GM12878 (cell line): ENCODE measurements around the gene THRB. TPM values are rescaled to one million over a fixed set of nuclear protein-coding genes. Genes with fewer than 3 reads are reported as not detected.

Experiments
- ATAC-seq: fragments of 200-7000 bp; cut with Tn5 transposase; 3 replicates; pipeline ENCODE4 v1.9.1; 2020; ENCODE audit warnings: mild to moderate bottlenecking, moderate library complexity
- BruUV-seq: library from RNA; stranded (reverse); fragments of 400-500 nt; replicated peaks from 2 replicates; lab custom pipeline; 2021; lab: Mats Ljungman, UMichigan
- CTCF ChIA-PET: fragments of 300-600 bp; sonication (Branson Sonifier 250); formaldehyde crosslinking; extraction: SDS; loops from one replicate; lab custom pipeline; 2021; ENCODE audit warnings: inconsistent platforms; lab: Yijun Ruan, JAX
- POLR2A ChIA-PET: fragments of 350-600 bp; formaldehyde crosslinking; extraction: SDS; loops from one replicate; lab custom pipeline; 2021; ENCODE audit warnings: inconsistent platforms; lab: Charles Lee
- RAD21 ChIA-PET: fragments of 300-600 bp; sonication (Branson Sonifier 250); formaldehyde crosslinking; loops from one replicate; lab custom pipeline; 2023; ENCODE audit warnings: antibody characterized with exemption; ENCODE audit not compliant: unreplicated experiment; lab: Charles Lee
- SMC1A ChIA-PET: fragments of 300-600 bp; sonication (Branson Sonifier 250); formaldehyde crosslinking; loops from one replicate; lab custom pipeline; 2023; ENCODE audit not compliant: unreplicated experiment, uncharacterized antibody; lab: Charles Lee
- DNase-seq: peaks from one replicate; pipeline ENCODE4 v3.0.0-alpha.2; 2011; ENCODE audit warnings: low read depth, low spot score
- FAIRE-seq: peaks from 3 replicates; lab custom pipeline; 2011; peaks lifted over from hg19 to GRCh38; lab: Jason Lieb, UNC
- H2AFZ ChIP-seq: 2 replicates; pipeline ENCODE4 v1.6.0; 2011; ENCODE audit warnings: low read depth, low read length, control low read depth; ENCODE audit not compliant: control insufficient read depth
- H3K27ac ChIP-seq: 2 replicates; pipeline ENCODE4 v1.5.1; 2011; ENCODE audit warnings: control low read depth; ENCODE audit not compliant: control insufficient read depth, insufficient read depth
- H3K27me3 ChIP-seq, 2 experiments: replicated peaks in 1 of 2; 2 replicates each; pipeline versions ENCODE4 v1.6.0 to v1.6.1; 2011; ENCODE audit warnings: low read length in 1 of 2; ENCODE audit not compliant: control insufficient read depth in 2 of 2, insufficient read depth in 2 of 2
- H3K36me3 ChIP-seq, 2 experiments: 2 replicates each; pipeline ENCODE4 v1.5.1; 2011; ENCODE audit warnings: low read length in 1 of 2; ENCODE audit not compliant: control insufficient read depth in 2 of 2, insufficient read depth in 2 of 2
- H3K4me1 ChIP-seq: 2 replicates; pipeline ENCODE4 v1.6.1; 2011; ENCODE audit warnings: mild to moderate bottlenecking, low read length, moderate library complexity, mixed read lengths; ENCODE audit not compliant: control insufficient read depth, insufficient read depth
- H3K4me2 ChIP-seq: 2 replicates; pipeline ENCODE4 v1.6.0; 2011; ENCODE audit warnings: control low read depth; ENCODE audit not compliant: control insufficient read depth, insufficient read depth
- H3K4me3 ChIP-seq: fragments of 200-600 bp; sonication (generic); 2 replicates; pipeline ENCODE4 v1.5.1; 2016
- H3K79me2 ChIP-seq: 2 replicates; pipeline ENCODE4 v1.6.0; 2011; ENCODE audit warnings: low read length; ENCODE audit not compliant: control insufficient read depth, insufficient read depth
- H3K9ac ChIP-seq: 2 replicates; pipeline ENCODE4 v1.8.0; 2011; ENCODE audit warnings: low read length, control low read depth, mixed read lengths; ENCODE audit not compliant: control insufficient read depth, insufficient read depth
- H3K9me3 ChIP-seq: replicated peaks from 3 replicates; pipeline ENCODE4 v1.5.1; 2011; ENCODE audit warnings: mild to moderate bottlenecking, low read length; ENCODE audit not compliant: control insufficient read depth, insufficient read depth
- H4K20me1 ChIP-seq: 2 replicates; pipeline ENCODE4 v1.6.0; 2011; ENCODE audit not compliant: control insufficient read depth, insufficient read depth
- ATF2 ChIP-seq: IDR thresholded peaks from 2 replicates; pipeline ENCODE4 v1.6.1; 2012; ENCODE audit warnings: low read length, inconsistent platforms
- CHD1 ChIP-seq: IDR thresholded peaks from 2 replicates; pipeline ENCODE4 v1.6.1; 2012; ENCODE audit warnings: low read depth, low read length, improper control_type of control experiment
- EGR1 ChIP-seq, 2 experiments: IDR thresholded peaks; 1 replicate in 1 of 2; 2 replicates in 1 of 2; pipeline ENCODE4 v1.6.1; 2011 to 2012; ENCODE audit warnings: low read depth in 2 of 2, low read length in 2 of 2, borderline replicate concordance in 1 of 2, mild to moderate bottlenecking in 1 of 2, moderate library complexity in 1 of 2
- EZH2 ChIP-seq: IDR thresholded peaks from 2 replicates; pipeline ENCODE4 v1.6.1; 2012; ENCODE audit warnings: low read depth, mild to moderate bottlenecking, control low read depth, inconsistent platforms, low read length, borderline replicate concordance; ENCODE audit not compliant: control insufficient read depth
- FOS ChIP-seq: IDR thresholded peaks from 3 replicates; pipeline ENCODE4 v1.6.1; 2011; ENCODE audit warnings: borderline replicate concordance; ENCODE audit not compliant: insufficient read length; ENCODE audit errors: extremely low read depth
- NBN ChIP-seq: fragments of 450-650 bp; IDR thresholded peaks from 2 replicates; pipeline ENCODE4 v1.6.1; 2016
- NFYB ChIP-seq: IDR thresholded peaks from 2 replicates; pipeline ENCODE4 v1.6.1; 2011; ENCODE audit warnings: low read depth, mild to moderate bottlenecking, low read length, improper control_type of control experiment, moderate library complexity; ENCODE audit not compliant: insufficient read depth
- NR2F1 ChIP-seq: fragments of 450-650 bp; conservative IDR thresholded peaks from 2 replicates; pipeline ENCODE4 v1.6.1; 2017; ENCODE audit warnings: mild to moderate bottlenecking
- PAX8 ChIP-seq: fragments of 450-650 bp; IDR thresholded peaks from 2 replicates; pipeline ENCODE4 v1.6.1; 2017; ENCODE audit warnings: mild to moderate bottlenecking, moderate library complexity
- PKNOX1 ChIP-seq: fragments of 450-650 bp; IDR thresholded peaks from 2 replicates; pipeline ENCODE4 v1.6.1; 2016; ENCODE audit warnings: mild to moderate bottlenecking
- PML ChIP-seq: IDR thresholded peaks from 2 replicates; pipeline ENCODE4 v1.6.1; 2012; ENCODE audit warnings: low read length, inconsistent platforms
- RELB ChIP-seq: fragments of 450-650 bp; IDR thresholded peaks from 2 replicates; pipeline ENCODE4 v1.6.1; 2017; ENCODE audit warnings: low read depth, mild to moderate bottlenecking, moderate library complexity
- SREBF2 ChIP-seq: IDR thresholded peaks from 2 replicates; pipeline ENCODE4 v1.6.1; 2012; ENCODE audit warnings: mild to moderate bottlenecking, low read length
- ZNF207 ChIP-seq: fragments of 450-650 bp; IDR thresholded peaks from 2 replicates; pipeline ENCODE4 v1.6.1; 2014; ENCODE audit warnings: antibody characterized with exemption, mild to moderate bottlenecking, borderline replicate concordance
- ZSCAN29 ChIP-seq: fragments of 450-650 bp; IDR thresholded peaks from 2 replicates; pipeline ENCODE4 v1.6.1; 2017; ENCODE audit warnings: mild to moderate bottlenecking, moderate library complexity
- WGBS: methylation state at CpG from one replicate; pipeline ENCODE4 v1.1.6; 2016; ENCODE audit warnings: low lambda C conversion rate; ENCODE audit not compliant: insufficient replicate concordance, insufficient coverage; ENCODE audit errors: missing lambda C conversion rate; 5-methylcytosine and 5-hydroxymethylcytosine counted together
- in situ Hi-C: fragments of 300-500 bp; cut with MboI; formaldehyde crosslinking; loops from 9 replicates; pipeline ENCODE4 v1.14.3; 2018; ENCODE audit warnings: mixed read lengths
- intact Hi-C: fragments of 100-400 bp; cut with micrococcal nuclease; formaldehyde crosslinking; loops from one replicate; pipeline ENCODE4 v1.14.2; 2022; ENCODE audit not compliant: unreplicated experiment
- polyA plus RNA-seq, 11 experiments: library from polyadenylated mRNA; depleted of rRNA in 4 of 11; unstranded in 6 of 11; stranded (reverse) in 5 of 11; fragments of >200 nt; fragmentation: Nextera tagmentation in 4 of 11; fragmentation: Illumina TruSeq in 1 of 11; extraction: Ambion mirVana in 4 of 11; extraction: Trizol in 1 of 11; gene quantifications; 1 replicate in 1 of 11; 2 replicates in 10 of 11; pipeline versions ENCODE4 v1.2.1 to v1.2.3, GENCODE V29; 2011 to 2016; ENCODE audit warnings: inconsistent platforms in 2 of 11, missing spikeins in 2 of 11, low read depth in 1 of 11
- total RNA-seq, 4 experiments: library from RNA; depleted of rRNA in 3 of 4; stranded (reverse); fragments of >200 nt in 3 of 4; fragmentation: Illumina TruSeq in 1 of 4; extraction: Trizol in 1 of 4; gene quantifications; 2 replicates each; pipeline versions ENCODE4 v1.2.1 to v1.2.3, GENCODE V29; 2013 to 2021

The THRB gene
- total and polyA plus RNA-seq, 10 of the 15 experiments (the other 5 are each of a cell fraction or from before 2014, with no cell fraction given), result 0.05 TPM; not detected in 9

GRCh38 chr3:24222165-24222805 is 272.4 kb downstream of the THRB start:
- FAIRE-seq (no peak), ATAC-seq (no peak), DNase-seq (no peak)
- Histone ChIP-seq H3K4me3 (no peak overlapping the region), H4K20me1 (no peaks in the 10 kb centered on the region), H3K27ac (no peak overlapping the region), H3K4me2 (no peak overlapping the region), H3K79me2 (no peaks in the 10 kb centered on the region), H3K9ac (no peak overlapping the region), H3K36me3 (no peaks in the 10 kb centered on the region), H3K4me1 (no peaks in the 10 kb centered on the region), H3K9me3 (no peaks in the 10 kb centered on the region), H3K27me3 (peaks cover 0 to 4% of the 10 kb centered on the region in 2 experiments; a peak in 2 of 4 replicates), H2AFZ (no peak overlapping the region)
- no TSS peak for BruUV-seq
- ChIA-PET RAD21 (no interaction called here), POLR2A (no interaction called here), CTCF (interaction anchor here (1.5 kb wide), 1 partner anchor 37 kb away, joined by 3 read pairs; no protein-coding TSS in a partner anchor), SMC1A (no interaction called here)
- 13% methylated on average over 3 of the region's 4 CpGs for WGBS
- intact Hi-C loops, result no loop called here
- TF ChIP-seq PML (no peak), RELB (no peak), SREBF2 (no peak), ZNF207 (no peak), FOS (no peak), PAX8 (no peak), ATF2 (no peak), EZH2 (no peak), NFYB (no peak), PKNOX1 (no peak), CHD1 (no peak), NR2F1 (no peak), NBN (no peak), EGR1 (IDR thresholded peaks at IDR 0.05; ENCODE audit: borderline replicate concordance in 1 of 2, low read depth in 2 of 2, low read length in 2 of 2) (no peak), ZSCAN29 (no peak)
- in situ Hi-C loops, result no loop called here
